AG08395 (cell line): ENCODE measurements around the gene SERINC3.

ENCODE experiments used
- DNase-seq: peaks from one replicate; pipeline ENCODE4 v3.0.0; 2012; ENCODE audit warnings: mixed read lengths, low spot score

The SERINC3 gene

DNA sequence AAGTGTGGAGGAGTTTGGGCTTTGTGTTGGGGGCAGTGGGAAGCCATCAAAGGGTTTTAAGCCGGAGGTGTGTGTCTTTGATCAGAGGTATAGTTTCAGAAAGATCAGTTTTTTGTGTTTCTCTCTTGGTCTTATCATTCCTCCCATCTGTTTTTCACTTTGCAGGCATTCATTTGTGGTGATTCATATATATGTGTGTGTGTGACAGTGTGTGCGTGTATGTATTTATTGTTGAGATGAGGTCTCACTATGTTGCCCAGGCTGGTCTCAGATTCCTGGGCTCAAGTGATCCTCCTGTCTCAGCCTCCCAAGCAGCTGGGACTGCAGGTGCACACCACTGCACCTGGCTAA lies 11.1 kb upstream of the SERINC3 start:
- DNase-seq: no peak

DNA sequence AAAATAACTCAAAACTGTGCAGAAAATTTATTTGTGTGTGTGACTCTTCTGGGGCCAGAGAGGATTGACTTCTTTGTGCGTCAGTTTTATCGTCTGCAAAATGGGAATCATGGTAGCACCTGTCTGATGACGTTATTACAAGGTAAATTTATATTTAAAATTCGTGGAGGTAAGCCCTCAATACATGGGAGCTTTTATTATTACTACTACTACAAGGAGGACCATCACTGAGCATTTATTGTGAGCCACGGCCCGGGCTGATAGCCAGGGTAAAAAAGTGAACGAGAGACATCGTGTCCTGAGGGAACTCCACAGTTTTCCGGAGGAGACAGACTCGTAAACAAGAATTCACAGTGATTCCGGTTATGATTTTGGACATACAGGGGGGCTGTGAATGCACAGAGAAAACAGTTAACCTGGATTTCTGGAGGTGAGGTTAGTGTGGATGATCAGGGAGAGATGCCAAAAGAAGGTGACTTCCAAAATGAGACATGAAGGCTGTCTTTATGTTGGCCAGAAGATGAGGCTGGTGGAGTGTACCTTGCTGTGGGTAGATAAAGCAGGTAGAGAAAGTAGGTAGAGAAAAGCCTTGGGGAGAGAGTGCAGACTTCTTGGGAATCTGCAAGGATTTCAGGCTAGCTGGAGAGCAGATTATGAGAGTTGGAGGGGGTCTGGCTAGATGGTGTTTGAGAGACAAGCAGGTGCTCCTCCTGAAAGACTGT lies 10.6 kb upstream of the SERINC3 start:
- DNase-seq: peak; percentile 17

DNA sequence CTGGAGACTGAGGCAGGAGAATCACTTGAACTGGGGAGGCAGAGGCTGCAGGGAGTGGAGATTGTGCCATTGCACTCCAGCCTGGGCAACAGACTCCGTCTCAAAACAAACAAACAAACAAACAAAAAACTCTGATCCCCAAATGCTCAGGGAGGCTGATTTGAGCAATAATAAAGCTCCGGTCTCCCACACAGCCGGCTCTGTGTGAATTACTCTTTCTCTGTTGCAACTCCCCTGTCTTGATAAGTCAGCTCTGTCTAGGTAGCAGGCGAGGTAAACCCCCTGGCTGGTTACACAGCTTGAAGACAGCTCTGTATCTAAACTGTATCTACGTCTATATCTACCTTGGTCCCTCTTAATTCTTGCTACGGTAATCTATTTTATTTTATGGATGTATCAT lies 6.4 kb upstream of the SERINC3 start:
- no peak for DNase-seq

DNA sequence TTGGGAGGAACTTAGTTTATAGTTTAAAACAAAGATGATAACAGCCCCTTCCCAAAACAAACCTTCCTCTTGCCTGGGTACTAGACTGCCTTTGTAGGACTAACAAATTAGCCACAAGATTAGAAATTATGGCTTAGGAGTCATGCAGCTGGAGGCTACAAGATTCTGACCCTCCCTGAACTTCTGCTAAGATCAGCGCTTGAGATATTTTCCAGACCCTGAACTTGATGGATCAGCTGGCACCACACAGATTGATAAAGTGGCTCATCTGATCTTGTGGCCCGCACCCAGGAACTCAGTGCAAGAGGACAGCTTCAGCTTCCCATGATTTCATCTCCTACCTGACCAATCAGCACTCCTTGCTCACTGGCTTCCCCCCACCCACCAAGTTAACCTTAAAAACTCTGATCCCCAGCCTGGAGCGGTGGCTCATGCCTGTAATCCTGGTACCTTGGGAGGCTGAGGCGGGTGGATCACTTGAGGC lies 5.9 kb upstream of the SERINC3 start:
- DNase-seq: no peak

DNA sequence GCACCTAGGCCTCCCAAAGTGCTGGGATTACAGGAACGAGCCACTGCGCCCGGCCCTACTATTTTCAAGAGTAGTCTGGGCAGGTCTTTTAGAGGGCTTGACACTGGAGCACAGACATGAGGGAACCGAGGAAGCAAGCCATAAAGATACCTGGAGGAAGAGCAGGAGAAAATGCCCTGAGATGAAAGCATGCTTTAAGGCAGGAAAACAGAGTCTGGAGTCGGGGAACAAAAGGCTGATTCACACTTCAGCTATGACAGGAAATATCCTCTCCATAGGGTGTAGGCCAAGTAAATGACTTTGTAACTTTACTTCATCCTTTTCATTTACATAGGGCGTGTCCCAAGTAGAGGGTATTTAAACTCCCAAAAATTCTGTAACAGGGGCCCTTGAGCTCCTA lies 4.3 kb upstream of the SERINC3 start:
- no peak for DNase-seq

DNA sequence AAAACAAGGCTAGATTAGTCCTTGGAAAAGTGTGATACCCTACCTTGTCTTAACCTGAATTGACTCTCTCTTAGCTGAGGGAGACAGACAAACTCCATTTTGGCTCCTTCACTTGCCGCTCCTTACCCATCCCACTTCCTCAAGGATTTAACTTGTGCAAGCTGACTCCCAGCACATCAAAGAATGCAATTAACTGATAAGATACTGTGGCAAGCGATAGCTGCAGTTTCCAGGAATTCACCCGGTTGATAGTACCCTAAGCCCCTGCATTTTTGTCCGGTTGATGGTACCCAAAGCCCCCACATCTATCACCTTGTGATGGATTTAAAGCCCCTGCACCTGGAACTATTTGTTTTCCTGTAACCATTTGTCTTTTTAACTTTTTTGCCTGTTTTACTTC lies 1.9 kb upstream of the SERINC3 start:
- no peak for DNase-seq

DNA sequence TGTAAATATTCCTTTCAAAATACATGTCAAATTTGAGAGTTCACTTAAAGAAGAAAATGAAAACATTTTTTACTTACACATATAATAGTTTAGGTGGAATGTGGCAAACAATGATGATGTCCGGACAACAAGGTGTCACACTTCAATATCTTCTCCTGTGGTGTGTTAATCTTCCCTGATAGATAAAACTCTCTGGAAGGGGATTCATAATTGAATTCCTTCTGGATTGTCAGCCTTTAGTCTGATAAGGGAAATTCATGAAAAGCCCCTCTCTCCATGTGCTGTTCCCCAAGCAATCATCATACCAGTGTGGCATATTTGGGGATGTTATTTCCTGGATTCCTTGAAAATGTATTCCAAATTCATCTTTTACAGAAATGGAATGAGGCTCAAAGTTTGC lies 971 bp upstream of the SERINC3 start:
- no peak for DNase-seq

DNA sequence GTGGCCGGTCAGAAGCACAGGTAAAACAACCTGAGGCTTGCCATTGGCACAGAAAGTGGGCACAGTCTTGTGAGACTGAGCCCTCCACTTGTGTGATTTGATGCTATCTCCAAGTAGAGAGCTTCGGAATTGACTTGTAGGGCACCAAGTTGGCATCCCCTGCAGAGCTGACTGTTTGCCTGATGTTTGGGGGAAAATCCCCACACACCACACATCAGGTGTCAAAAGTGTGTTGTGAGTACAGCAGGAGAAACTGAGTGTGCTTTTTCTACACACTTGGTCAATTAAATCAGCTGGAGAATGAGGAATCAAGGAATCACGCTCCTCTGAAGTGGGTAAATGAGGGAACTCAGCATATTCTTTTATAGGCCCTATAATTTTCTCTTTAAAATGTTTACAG lies 989 bp downstream of the SERINC3 start:
- DNase-seq: no peak

DNA sequence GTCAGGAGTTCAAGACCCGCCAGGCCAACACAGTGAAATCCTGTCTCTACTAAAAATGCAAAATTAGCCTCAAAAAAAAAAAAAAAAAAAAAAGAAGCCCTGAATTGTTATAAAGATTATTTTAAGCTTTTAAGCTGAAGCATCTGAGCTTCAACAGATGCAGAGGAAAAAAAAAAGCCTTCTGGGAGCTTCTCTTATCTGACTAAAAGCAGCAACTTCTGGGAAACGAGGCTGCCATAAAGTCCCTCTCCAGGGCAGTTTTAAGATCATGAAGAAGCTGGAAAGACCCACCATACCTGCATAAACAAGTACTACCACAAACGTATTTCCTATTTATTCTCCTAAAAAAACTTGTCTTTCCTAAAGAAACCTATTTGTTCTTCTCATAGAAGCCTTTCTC lies 3.6 kb downstream of the SERINC3 start:
- no peak for DNase-seq

DNA sequence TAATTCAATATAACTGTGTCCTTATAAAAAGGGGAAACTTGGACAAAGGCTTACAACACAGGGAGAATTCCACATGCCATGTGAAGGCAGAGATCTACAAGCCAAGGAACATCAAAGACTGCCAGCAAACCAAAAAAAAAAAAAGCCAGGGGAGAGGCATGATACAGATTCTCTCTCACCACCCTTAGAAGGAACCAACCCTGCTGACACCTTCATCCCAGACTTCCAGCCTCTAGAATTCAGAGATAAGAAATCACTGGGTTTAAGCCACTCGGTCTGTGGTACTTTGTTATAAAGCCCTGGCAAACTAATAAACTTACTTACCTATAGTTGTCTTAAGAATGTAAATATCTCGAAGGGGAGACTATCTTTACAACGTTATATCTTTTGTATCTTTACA lies 4.4 kb downstream of the SERINC3 start:
- no peak for DNase-seq

DNA sequence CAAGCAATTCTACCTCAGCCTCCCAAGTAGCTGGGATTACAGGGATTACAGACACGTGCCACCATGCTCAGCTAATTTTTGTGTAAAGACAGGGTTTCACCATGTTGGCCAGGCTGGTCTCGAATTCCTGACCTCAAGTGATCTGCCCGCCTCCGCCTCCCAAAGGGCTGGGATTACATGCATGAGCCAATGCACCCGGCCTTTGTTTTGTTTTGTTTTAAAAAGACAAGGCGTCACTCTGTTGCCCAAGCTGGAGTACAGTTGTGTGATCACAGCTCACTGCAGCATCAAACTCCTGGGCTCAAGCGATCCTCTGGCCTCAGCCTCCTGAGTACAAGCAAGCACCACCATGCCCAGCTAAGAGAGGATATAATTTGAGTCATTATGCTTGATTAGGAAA lies 5.4 kb downstream of the SERINC3 start:
- DNase-seq: no peak

DNA sequence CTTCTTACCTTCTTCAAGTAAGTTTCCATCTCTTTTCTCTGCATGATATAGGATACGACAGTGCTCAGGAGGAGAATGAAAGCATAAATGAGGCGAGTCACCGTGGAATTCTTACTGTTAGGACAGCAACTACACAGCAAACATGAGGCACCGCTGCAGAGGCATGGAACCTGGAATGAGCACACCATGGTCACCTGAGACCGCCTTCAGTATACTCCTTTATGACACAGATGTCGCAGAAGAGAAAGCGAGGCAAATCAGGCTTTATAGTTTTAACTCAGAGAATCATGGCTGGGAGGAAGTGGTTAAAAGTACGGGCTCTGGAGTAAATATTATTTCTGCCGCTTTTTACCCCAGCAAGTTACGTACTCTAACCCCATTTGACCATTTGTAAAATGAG lies 8.0 kb downstream of the SERINC3 start:
- DNase-seq: no peak

DNA sequence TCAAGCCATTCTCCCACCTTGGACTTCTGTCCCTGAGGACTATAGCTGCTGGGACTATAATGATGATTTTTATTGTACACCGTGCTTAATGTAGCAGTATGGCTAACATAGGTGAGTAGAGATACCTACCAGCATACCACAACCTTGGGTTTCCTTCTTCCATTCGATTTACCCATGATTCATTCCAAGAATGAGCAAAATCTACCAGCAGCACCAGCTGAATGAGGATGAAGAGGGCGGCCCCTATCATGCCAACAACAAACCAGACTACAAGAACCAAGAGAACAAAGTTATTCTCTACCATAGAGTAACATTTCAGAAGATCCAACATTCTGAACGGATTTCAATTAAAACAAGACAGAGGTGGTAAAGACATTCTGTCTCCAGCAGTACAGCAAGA lies 12.1 kb downstream of the SERINC3 start:
- no peak for DNase-seq

DNA sequence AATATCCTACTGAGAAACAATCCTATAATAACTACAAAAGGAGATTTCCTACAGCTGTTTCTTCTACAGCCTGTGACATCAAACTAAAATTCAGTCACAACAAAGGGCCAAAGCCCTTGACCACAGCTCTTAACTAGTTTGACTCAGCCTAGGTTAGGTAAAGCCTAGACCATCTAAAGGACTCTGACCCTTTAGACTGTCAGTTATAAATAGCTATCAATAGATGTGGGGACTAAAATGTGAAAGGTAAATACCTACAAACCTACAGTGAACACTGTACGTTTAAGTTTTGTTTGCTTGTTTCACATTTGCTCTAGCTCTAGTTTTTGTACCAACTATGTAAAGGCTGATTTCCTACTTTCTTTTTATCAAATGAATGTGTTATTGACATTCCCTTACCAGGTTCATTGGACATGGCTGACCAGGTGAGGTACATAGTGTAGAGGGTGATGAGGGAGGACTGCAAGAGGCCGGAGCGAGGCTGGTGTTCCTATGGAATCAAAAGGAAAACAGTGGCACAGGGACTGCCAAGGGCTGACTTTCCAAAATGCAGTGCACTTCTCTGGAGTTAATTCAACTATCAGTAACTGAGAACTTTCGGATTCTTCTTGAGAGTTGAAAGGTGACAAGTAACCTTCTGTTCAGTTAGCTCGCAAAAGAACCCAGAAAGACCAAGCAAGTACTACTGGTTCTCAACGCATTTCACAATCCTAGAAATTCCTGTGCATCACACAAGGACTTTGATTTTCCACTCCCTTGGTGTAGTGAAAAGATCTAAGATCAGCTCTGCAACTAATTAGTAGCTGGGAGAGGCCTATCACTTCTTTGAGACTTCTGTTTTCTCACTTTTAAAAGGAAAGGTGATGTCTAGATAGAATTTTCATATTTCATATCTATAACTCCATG lies 17.2 kb downstream of the SERINC3 start:
- DNase-seq: no peak

DNA sequence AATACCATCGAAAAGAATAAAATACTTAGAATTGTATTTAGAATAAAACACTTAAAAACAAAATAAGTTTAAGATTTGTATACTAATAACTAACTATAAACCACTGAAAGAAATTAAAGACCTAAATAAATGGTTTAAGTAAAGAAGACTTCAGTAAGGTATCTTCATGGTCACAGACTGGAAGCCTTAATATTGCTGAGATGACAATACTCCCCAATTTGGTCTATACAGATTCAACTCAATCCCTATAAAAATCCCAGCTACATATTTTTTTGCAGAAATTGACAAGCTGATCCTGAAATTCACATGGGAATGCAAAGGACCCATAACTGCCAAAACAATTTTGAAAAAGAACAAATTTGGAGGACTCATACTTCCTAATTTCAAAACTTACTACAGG lies 18.9 kb downstream of the SERINC3 start:
- DNase-seq: no peak

DNA sequence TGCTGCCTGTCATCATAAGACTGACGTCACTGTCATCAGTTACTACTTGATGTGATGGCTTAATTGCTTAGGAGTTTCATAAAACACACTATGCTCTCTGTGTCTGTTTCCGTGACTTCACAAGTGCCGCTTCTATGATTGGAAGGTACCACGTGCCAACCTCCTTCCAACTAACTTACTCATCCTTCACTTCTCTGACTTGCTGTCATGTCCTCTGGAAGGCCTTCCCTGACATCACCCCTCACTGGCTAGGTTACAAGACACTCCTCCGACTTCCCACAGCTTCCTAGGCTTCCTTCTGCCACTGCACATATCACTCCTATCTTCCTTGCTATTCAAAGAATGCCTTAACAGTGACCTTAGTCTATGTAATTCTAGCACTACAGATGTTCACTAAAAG lies 20.4 kb downstream of the SERINC3 start:
- DNase-seq: peak; percentile 38

DNA sequence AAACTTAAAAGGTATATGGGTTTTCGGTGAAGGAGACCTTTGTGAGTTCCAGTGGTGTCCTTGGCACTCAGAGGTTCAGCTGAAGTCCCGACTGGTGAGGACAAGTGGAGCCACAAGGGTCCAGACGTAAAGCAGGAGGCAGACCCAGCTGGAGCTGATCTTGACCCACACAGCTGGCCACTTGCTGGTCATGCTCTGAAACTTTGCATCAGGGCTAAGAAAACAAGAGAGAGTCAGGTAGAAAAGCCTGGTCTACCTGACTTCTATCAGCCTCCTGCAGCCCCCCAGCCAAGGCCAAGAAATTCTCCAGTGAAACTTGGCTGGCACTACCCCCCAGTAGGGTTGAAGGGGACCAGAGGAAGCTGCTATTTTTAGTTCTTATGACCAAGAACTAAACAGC lies 21.6 kb downstream of the SERINC3 start:
- no peak for DNase-seq

DNA sequence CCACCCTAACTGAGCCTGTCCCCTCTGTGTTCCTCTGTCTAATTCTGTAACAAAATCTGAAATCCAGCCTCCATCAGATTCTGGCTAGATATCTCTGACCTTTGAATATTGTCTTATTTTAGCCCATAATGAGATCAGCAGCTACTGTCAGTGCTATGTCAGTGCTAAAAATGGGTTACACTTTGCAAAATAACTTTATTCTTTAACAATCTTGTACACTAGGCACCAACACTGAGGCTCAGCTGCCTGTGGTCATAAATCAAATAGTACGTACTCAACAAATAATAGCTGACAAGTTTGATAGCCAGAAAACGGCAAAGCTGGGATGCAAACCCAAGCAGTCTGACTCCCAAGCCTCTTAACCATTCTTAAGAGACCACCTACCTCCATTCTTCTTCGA lies 24.1 kb downstream of the SERINC3 start:
- DNase-seq: no peak

DNA sequence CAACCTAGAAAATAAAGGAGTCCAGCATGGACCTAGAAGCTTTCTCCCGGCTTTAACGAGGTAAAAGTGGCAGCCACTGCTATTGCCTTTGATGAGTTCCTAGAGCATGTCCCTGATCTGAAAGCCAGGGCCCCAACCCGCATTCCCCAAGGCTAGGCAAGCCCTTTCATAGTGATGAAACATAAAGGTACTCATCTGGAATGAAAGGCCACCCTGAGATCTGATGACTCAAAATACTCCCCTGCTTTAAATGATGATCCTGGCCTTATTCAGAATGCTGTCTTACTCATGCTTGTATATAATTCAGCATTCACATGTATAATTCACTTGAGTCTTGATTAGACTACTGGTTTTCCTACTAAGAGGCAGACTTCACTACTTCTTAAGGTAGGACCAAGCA lies 24.9 kb downstream of the SERINC3 start:
- DNase-seq: peak; percentile 55

DNA sequence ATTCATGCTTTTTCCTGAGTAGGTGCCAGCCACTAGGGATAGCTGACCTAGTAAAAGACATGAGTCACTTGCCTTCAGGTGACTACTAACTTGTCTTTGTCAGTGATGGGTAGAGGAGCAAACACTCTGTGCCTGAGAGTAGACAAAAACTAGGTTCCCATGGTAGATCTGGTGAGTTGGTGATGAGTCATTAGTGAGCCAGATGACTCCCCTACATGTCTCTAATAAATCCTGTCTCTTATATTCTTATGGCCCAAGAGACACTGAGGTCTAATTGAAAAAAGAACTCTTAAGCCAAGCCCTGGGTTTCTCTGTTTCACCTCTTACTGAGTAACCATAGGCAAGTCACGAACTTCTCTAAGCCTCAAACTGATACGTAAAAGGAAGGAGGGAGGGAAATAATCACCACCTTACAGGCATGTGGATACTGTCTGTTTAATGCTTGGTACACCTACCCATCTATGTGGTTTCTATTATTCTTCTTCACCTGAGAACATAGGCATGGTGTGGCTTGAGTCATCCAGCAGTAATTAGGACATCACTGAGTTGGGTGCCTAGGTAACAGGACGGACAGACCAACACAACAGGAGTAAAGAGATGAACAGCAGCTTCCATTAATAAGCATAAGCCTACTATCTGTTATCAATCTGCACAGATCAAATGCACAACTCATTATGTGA lies 25.9 kb downstream of the SERINC3 start:
- peak; percentile 85 for DNase-seq

DNA sequence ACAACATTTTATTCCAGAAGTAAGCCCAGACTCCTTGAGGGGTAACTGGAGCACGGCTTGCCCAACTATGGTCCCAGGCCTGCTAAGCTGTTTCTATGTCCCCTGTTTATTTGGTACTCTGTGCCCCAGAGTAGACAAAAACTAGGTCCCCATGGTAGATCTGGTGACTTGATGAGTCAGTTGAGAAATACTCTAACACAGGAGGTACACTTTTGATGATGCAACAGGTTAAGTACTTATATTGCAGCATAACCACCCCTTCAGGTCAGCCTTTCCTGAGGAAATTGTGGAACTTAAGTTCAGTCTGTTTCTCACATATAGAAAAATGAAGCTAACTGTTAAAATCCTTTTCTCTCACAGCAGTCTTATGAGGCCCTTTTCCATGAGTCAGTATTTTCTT lies 26.6 kb downstream of the SERINC3 start:
- DNase-seq: no peak

DNA sequence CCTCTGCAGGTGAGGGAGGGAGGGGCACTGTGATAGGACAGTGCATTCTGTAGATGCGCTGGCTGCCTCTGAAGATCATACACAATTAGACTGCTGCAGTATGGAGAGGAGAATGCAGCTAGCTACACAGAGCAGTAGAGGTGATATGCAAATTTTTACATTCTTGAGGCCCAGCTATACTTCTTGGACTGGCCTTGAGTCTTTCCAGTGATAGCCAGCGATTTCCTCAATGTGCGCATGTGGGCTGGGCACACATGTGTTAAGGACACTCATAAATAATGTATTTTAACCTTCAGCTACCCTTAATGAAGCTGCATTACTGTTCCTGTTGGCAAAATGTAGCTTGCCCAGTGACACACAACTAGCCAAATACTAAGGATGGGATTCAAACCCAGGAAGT lies 27.2 kb downstream of the SERINC3 start:
- DNase-seq: no peak

DNA sequence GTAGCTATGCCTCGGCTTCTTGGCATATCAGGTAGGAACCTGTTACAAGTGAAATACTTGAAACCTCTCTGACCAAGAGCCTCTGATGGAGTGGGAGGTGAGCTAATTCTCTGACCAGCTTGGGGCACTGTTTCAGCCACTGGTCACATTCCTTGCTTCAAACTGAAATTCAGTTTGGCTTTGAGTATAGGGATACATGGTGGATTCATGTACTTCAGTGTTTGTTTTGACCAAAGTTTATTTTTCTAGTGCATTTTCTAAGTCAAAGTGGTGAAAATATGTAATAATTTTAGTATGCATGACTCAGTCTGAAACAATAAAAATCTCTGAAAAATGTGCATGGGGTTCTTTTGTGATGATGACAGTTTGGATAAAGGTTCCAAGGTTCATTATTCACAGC lies 27.6 kb downstream of the SERINC3 start:
- peak; percentile 53 for DNase-seq
